Pancreas (tissue), 10 donors: ENCODE results near the gene SORCS2. TPM values are rescaled to one million over a fixed set of nuclear protein-coding genes. Genes with fewer than 3 reads are reported as not detected.

Experiments
- ATAC-seq, 4 donors: fragments of 200-7000 bp; cut with Tn5 transposase; one replicate each; pipeline versions ENCODE4 v1.8.0 to v1.9.1; 2020; ENCODE audit warnings: mild to moderate bottlenecking in 4 of 4, moderate library complexity in 4 of 4
- DNase-seq, 6 donors: peaks; one replicate each; pipeline ENCODE4 v3.0.0-alpha.2; 2020
- FAIRE-seq: peaks from 2 replicates; lab custom pipeline; 2012; peaks lifted over from hg19 to GRCh38; lab: Jason Lieb, UNC
- H3K27ac ChIP-seq, 4 donors: fragments of 200-600 bp; sonication (generic); 1 replicate in 3 of 4; 2 replicates in 1 of 4; pipeline versions ENCODE4 v1.5.0 to v1.8.0; 2020
- H3K27me3 ChIP-seq, 4 donors: fragments of 200-600 bp; one replicate each; pipeline ENCODE4 v1.8.0; 2021
- H3K36me3 ChIP-seq, 3 donors: fragments of 200-600 bp; sonication (generic) in 1 of 3; one replicate each; pipeline versions ENCODE4 v1.5.0 to v1.8.0; 2020 to 2021
- H3K4me1 ChIP-seq, 3 donors: fragments of 200-600 bp; one replicate each; pipeline ENCODE4 v1.8.0; 2021
- H3K4me3 ChIP-seq, 4 donors: fragments of 200-600 bp; sonication (generic) in 2 of 4; one replicate each; pipeline versions ENCODE4 v1.5.0 to v1.8.0; 2020 to 2021
- H3K9me3 ChIP-seq, 4 donors: fragments of 200-600 bp; one replicate each; pipeline ENCODE4 v1.8.0; 2021
- CTCF ChIP-seq, 4 donors: fragments of 200-600 bp; sonication (generic) in 3 of 4; IDR thresholded peaks; one replicate each; pipeline versions ENCODE4 v1.5.0 to v1.8.0; 2021; ENCODE audit warnings: antibody characterized with exemption in 4 of 4
- WGBS, 2 donors: extraction: QIAGEN DNeasy Blood & Tissue Kit; methylation state at CpG; one replicate each; pipeline ENCODE4 v1.1.7; 2013; 5-methylcytosine and 5-hydroxymethylcytosine counted together
- intact Hi-C, 3 donors: fragments of 100-400 bp; cut with DNase I; formaldehyde crosslinking; loops; one replicate each; pipeline versions ENCODE4 v1.11.1 to v1.14.2; 2022
- polyA plus RNA-seq, 2 donors: library from polyadenylated mRNA; stranded (reverse); fragments of 200-250 nt; gene quantifications; one replicate each; pipeline ENCODE4 v1.2.3, GENCODE V29; 2013
- total RNA-seq, 6 donors: library from RNA; stranded (reverse); fragmentation: NEBNext Ultra II Directional in 4 of 6; extraction: Animal tissue kit (Norgen Biotek cat#: 25700) in 4 of 6; gene quantifications; one replicate each; pipeline versions ENCODE4 v1.2.1 to v1.2.4, GENCODE V29; 2021 to 2023
- donor health status: healthy with polysubstance abuse.
- donor health status: DM: no; HTN: no; CAD: no; lungs with moderate emphysema.
- donor health status: DM: no; HTN: no; CAD: no.
- donor health status: control.
- donor health status: control.
- donor health status: Bipolar disorder and iron deficiency.
- donor health status: DM: yes; HTN: yes; CAD: no.
- donor health status: DM: no; HTN: no; CAD: no.
- donor health status: DM: no; HTN: no; CAD: no.
- donor health status: DM: yes; HTN: yes; CAD: no.

SORCS2 gene
- total and polyA plus RNA-seq, 8 donors = 0.14 to 1.7 (median 0.42) TPM

DNA sequence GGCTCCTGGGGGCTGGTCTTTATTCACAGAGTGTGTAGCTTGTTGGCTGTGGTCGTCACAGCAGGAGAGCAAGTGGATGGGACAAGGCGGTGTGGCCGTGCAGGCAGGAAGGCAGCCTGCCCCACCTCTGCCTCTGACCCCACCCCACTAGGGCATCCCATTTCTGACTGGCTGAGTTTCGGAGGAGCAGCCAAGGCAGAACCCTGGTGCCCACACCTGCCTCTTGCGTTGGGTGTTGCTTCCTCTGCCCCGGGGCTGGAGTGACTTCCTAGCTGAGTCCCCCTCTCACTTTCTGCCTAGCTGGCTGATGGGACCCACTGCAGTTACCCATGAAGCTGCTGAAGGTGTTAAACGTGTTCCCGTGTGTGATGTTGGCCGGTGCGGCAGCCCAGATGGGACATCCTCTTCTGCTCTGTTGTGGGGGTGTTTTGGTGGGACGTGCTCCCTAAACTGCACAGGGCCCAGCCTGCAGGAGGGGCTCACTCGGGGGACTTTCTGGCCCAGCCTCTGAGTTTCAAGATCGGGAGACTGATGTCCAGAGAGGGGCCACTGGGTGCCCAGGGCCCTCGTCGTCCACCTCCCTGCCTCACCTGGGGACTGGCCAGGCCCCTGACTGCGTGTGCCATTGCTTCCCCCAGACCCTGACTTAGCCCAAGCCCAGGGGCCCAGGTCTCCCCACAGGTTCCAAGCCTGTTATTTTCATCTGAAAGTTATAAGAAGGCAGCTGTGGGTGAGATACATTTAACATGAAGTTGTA lies 140.9 kb downstream of the SORCS2 start:
- intact Hi-C loops = no loop called here
- H3K27ac ChIP-seq = no peak overlapping the region
- no peak for FAIRE-seq

DNA sequence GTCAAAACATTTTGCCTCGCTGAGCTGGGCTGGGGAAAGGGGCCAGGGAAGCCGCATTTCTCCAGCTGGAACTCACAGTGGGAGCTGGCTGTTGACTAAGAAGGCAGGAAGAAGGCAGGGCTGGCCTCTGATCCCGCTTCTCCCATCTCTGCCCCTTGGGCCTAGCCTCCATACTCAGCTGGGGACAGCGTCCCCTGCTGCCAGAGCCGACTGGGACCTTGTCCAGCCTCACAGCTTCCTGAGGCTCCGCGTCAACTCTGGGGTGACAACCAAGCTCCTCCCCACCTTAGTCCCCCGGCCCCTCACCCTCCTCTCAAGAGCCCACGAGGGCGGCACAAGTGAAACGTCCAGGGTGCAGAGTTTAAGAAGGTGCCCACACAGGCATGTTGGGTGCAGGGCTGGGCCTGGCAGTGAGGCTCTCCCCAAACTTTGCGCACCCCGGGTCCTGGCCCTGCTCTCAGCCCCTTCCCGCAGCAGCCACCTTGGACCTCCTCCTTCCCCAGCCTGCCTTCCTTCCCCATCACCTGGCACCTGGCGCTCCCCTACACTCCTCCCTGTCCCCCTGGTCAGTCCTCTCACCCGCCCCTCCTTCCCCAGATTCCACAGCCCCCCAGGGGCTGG lies 141.6 kb downstream of the SORCS2 start:
- FAIRE-seq = no peak
- Histone ChIP-seq H3K36me3 (no peaks in the 10 kb centered on the region), H3K4me1 (no peaks in the 10 kb centered on the region), H3K27me3 (no peaks in the 10 kb centered on the region), H3K4me3 (no peak overlapping the region), H3K9me3 (no peaks in the 10 kb centered on the region), H3K27ac (no peak overlapping the region)
- intact Hi-C loops = no loop called here
- peak in 2 of 6 donors; percentile 39 to 42 for DNase-seq
- no peak for TF ChIP-seq CTCF (IDR thresholded peaks at IDR 0.05)
- WGBS, 2 donors = 70 to 74% methylated on average over 16 of the region's 16 CpGs
- no peak for ATAC-seq

More for the DNA sequence above, 140.9 kb downstream of the SORCS2 start:
- H3K27me3 ChIP-seq = no peaks in the 10 kb centered on the region
- ATAC-seq (no peak), DNase-seq (peak in 1 of 6 donors; percentile 39)
- no peaks in the 10 kb centered on the region for H3K9me3 ChIP-seq
- 61 to 69% methylated on average over 16 of the region's 16 CpGs for WGBS, 2 donors
- H3K4me3 ChIP-seq = no peak overlapping the region
- H3K36me3 ChIP-seq = no peaks in the 10 kb centered on the region
- H3K4me1 ChIP-seq = no peaks in the 10 kb centered on the region
- no peak for TF ChIP-seq CTCF (IDR thresholded peaks at IDR 0.05)

DNA sequence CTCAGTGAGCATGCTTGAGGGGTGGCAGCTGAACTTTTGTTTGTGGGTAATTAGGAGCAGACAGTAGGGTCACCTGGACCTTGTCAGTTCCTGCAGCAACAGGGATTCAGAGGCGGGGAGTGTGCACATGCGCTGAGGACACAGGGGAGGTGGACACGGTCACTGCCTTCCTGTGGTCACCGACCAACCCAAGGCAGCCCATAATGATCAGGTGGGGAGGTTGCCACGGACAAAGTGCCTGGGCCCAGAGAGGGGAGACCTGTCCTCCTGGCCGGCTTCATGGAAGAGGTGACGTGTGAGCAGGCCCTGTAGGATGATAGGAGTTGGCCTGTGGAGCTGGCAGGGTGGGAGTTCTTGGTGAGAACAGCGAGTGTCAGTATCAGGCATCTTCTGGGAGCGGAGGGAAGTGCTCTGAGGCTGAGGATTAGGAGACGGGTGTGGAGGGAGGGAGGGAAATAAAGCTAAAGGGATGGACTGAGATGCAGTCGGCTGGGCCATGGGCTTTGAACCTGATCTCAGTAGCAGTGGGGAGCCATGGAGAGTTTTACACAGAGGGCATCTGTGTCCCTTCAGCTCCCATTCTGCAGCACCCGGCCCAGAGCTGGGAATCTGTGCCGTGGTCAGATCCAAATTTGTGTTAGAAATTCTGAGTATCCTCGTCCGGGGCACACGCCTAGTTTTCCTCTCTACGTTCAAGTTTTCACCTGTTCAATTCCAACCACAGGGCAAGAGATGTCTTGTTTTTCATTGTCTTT lies 142.4 kb downstream of the SORCS2 start:
- no peak for TF ChIP-seq CTCF (IDR thresholded peaks at IDR 0.05)
- Histone ChIP-seq H3K27ac (no peak overlapping the region), H3K4me3 (no peak overlapping the region), H3K9me3 (no peaks in the 10 kb centered on the region), H3K36me3 (no peaks in the 10 kb centered on the region), H3K4me1 (no peaks in the 10 kb centered on the region), H3K27me3 (no peaks in the 10 kb centered on the region)
- DNase-seq (peak in 1 of 6 donors; percentile 45), FAIRE-seq (no peak), ATAC-seq (no peak)
- intact Hi-C loops = no loop called here
- 81 to 83% methylated on average over 17 of the region's 17 CpGs for WGBS, 2 donors

DNA sequence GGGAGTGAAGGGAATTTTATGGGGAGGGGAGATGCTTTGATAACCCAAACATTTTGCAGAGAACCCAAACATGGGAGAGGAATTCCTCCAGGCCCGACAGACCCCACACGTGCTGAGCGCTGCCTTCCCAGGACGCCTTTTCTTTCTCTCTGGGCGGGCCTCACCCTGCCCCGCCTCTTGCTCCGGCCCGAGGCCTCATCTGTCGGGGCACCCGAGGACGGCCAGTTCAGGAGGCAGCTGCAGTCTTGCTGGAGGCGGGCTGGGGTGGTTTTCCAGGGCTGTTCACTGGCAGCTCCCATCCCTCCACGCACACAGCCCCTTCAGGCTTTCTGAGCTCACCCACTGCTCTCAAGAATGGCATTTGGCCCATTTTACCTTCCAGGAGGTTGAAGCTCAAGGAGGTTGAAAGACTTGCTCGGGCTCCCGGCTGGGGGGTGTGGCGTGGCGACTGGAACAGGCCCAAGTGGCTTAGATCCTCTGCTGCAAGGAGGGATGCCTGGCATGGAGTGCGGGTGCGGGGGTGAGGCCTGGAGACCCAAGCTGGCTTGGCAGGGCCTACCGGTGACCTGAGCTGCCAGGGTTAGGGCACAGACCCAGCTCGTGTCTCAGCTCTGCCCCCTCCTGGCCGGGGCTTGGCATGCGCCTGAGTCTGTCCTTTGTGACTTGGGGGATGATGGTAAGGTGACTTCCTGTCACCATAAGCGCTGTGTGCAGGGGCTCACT lies 143.2 kb downstream of the SORCS2 start:
- H3K4me3 ChIP-seq = no peak overlapping the region
- no peak overlapping the region for H3K27ac ChIP-seq
- WGBS, 2 donors = 42 to 47% methylated on average over 22 to 24 of the region's 24 CpGs
- no peaks in the 10 kb centered on the region for H3K9me3 ChIP-seq
- intact Hi-C loops = no loop called here
- peak; percentile 54 to 92 (median 74) for ATAC-seq
- H3K4me1 ChIP-seq = no peaks in the 10 kb centered on the region
- peak; percentile 33 to 90 (median 68) for DNase-seq
- H3K36me3 ChIP-seq = no peaks in the 10 kb centered on the region
- no peaks in the 10 kb centered on the region for H3K27me3 ChIP-seq
- TF ChIP-seq CTCF (IDR thresholded peaks at IDR 0.05) = peak in 3 of 4 donors; percentile 35 to 58 (median 51)
- no peak for FAIRE-seq
